ENCODE data around the gene XCR1. TPM values are rescaled to one million over a fixed set of nuclear protein-coding genes. Genes with fewer than 3 reads are reported as not detected.

The XCR1 gene
- total and polyA plus RNA-seq, 2 experiments from 2014 or later, result not detected

- DNase-seq (ENCODE audit: low spot score) (no peak), ATAC-seq (no peak)
- H3K27me3 ChIP-seq (ENCODE audit: insufficient read depth), result no peaks in the 10 kb centered on the region
- no peaks in the 10 kb centered on the region for H3K9me2 ChIP-seq (ENCODE audit: insufficient read depth)
- H3K4me2 ChIP-seq, result no peak overlapping the region
- H3K9me3 Mint-ChIP-seq, result peaks cover 50% of the 10 kb centered on the region
- H3K27ac Mint-ChIP-seq, result no peak overlapping the region
- 0 out of 2 replicates have a peak, but pooled peaks cover 8% of the 10 kb centered on the region for H3K36me3 ChIP-seq (ENCODE audit: insufficient read depth)
- no peaks in the 10 kb centered on the region for H3K79me2 ChIP-seq (replicated peaks; ENCODE audit: insufficient read depth)
- TF ChIP-seq, protein P1, sequence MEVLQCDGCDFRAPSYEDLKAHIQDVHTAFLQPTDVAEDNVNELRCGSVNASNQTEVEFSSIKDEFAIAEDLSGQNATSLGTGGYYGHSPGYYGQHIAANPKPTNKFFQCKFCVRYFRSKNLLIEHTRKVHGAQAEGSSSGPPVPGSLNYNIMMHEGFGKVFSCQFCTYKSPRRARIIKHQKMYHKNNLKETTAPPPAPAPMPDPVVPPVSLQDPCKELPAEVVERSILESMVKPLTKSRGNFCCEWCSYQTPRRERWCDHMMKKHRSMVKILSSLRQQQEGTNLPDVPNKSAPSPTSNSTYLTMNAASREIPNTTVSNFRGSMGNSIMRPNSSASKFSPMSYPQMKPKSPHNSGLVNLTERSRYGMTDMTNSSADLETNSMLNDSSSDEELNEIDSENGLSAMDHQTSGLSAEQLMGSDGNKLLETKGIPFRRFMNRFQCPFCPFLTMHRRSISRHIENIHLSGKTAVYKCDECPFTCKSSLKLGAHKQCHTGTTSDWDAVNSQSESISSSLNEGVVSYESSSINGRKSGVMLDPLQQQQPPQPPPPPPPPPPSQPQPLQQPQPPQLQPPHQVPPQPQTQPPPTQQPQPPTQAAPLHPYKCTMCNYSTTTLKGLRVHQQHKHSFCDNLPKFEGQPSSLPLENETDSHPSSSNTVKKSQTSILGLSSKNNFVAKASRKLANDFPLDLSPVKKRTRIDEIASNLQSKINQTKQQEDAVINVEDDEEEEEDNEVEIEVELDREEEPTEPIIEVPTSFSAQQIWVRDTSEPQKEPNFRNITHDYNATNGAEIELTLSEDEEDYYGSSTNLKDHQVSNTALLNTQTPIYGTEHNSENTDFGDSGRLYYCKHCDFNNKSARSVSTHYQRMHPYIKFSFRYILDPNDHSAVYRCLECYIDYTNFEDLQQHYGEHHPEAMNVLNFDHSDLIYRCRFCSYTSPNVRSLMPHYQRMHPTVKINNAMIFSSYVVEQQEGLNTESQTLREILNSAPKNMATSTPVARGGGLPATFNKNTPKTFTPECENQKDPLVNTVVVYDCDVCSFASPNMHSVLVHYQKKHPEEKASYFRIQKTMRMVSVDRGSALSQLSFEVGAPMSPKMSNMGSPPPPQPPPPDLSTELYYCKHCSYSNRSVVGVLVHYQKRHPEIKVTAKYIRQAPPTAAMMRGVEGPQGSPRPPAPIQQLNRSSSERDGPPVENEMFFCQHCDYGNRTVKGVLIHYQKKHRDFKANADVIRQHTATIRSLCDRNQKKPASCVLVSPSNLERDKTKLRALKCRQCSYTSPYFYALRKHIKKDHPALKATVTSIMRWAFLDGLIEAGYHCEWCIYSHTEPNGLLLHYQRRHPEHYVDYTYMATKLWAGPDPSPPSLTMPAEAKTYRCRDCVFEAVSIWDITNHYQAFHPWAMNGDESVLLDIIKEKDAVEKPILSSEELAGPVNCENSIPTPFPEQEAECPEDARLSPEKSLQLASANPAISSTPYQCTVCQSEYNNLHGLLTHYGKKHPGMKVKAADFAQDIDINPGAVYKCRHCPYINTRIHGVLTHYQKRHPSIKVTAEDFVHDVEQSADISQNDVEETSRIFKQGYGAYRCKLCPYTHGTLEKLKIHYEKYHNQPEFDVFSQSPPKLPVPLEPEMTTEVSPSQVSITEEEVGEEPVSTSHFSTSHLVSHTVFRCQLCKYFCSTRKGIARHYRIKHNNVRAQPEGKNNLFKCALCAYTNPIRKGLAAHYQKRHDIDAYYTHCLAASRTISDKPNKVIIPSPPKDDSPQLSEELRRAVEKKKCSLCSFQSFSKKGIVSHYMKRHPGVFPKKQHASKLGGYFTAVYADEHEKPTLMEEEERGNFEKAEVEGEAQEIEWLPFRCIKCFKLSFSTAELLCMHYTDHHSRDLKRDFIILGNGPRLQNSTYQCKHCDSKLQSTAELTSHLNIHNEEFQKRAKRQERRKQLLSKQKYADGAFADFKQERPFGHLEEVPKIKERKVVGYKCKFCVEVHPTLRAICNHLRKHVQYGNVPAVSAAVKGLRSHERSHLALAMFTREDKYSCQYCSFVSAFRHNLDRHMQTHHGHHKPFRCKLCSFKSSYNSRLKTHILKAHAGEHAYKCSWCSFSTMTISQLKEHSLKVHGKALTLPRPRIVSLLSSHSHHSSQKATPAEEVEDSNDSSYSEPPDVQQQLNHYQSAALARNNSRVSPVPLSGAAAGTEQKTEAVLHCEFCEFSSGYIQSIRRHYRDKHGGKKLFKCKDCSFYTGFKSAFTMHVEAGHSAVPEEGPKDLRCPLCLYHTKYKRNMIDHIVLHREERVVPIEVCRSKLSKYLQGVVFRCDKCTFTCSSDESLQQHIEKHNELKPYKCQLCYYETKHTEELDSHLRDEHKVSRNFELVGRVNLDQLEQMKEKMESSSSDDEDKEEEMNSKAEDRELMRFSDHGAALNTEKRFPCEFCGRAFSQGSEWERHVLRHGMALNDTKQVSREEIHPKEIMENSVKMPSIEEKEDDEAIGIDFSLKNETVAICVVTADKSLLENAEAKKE (CRISPR knock-in tag; IDR thresholded peaks at IDR 0.05), result no peak
- TF ChIP-seq CREB1 (CRISPR knock-in tag; IDR thresholded peaks at IDR 0.05; ENCODE audit: low read depth), result no peak
- TF ChIP-seq EZH2phosphoT487 (IDR thresholded peaks at IDR 0.05; ENCODE audit: unreplicated experiment), result no peak
- TF ChIP-seq STAT1 (IDR thresholded peaks at IDR 0.05; ENCODE audit: unreplicated experiment), result no peak
- no peak for TF ChIP-seq EZH2 (IDR thresholded peaks at IDR 0.05; ENCODE audit: low read depth, unreplicated experiment)
- TF ChIP-seq NANOG (IDR thresholded peaks at IDR 0.05; ENCODE audit: borderline replicate concordance), result no peak
- TF ChIP-seq CTCF (conservative IDR thresholded peaks at IDR 0.05; ENCODE audit: low read depth in 2 of 2), result no peak
- TF ChIP-seq, protein P2, sequence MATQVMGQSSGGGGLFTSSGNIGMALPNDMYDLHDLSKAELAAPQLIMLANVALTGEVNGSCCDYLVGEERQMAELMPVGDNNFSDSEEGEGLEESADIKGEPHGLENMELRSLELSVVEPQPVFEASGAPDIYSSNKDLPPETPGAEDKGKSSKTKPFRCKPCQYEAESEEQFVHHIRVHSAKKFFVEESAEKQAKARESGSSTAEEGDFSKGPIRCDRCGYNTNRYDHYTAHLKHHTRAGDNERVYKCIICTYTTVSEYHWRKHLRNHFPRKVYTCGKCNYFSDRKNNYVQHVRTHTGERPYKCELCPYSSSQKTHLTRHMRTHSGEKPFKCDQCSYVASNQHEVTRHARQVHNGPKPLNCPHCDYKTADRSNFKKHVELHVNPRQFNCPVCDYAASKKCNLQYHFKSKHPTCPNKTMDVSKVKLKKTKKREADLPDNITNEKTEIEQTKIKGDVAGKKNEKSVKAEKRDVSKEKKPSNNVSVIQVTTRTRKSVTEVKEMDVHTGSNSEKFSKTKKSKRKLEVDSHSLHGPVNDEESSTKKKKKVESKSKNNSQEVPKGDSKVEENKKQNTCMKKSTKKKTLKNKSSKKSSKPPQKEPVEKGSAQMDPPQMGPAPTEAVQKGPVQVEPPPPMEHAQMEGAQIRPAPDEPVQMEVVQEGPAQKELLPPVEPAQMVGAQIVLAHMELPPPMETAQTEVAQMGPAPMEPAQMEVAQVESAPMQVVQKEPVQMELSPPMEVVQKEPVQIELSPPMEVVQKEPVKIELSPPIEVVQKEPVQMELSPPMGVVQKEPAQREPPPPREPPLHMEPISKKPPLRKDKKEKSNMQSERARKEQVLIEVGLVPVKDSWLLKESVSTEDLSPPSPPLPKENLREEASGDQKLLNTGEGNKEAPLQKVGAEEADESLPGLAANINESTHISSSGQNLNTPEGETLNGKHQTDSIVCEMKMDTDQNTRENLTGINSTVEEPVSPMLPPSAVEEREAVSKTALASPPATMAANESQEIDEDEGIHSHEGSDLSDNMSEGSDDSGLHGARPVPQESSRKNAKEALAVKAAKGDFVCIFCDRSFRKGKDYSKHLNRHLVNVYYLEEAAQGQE (IDR thresholded peaks at IDR 0.05; ENCODE audit: unreplicated experiment), result no peak
- no peak for TF ChIP-seq ZNF331 (CRISPR knock-in tag; IDR thresholded peaks at IDR 0.05; ENCODE audit: low read depth)
- no peak for TF ChIP-seq POLR2AphosphoS5 (IDR thresholded peaks at IDR 0.05; ENCODE audit: low read depth)
- TF ChIP-seq JUNB (IDR thresholded peaks at IDR 0.05; ENCODE audit: unreplicated experiment), result no peak
- TF ChIP-seq, protein P3, sequence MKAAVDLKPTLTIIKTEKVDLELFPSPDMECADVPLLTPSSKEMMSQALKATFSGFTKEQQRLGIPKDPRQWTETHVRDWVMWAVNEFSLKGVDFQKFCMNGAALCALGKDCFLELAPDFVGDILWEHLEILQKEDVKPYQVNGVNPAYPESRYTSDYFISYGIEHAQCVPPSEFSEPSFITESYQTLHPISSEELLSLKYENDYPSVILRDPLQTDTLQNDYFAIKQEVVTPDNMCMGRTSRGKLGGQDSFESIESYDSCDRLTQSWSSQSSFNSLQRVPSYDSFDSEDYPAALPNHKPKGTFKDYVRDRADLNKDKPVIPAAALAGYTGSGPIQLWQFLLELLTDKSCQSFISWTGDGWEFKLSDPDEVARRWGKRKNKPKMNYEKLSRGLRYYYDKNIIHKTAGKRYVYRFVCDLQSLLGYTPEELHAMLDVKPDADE (IDR thresholded peaks at IDR 0.05), result no peak
- no peak for TF ChIP-seq ZNF114 (CRISPR knock-in tag; IDR thresholded peaks at IDR 0.05)
- H4K20me1 ChIP-seq (replicated peaks; ENCODE audit: insufficient read depth), result no peaks in the 10 kb centered on the region
- no peak overlapping the region for H3K4me3 Mint-ChIP-seq
- H3K4me3 ChIP-seq, result no peak overlapping the region
- no peaks in the 10 kb centered on the region for H3K4me1 Mint-ChIP-seq
- peaks cover 9% of the 10 kb centered on the region for H3K36me3 Mint-ChIP-seq (ENCODE audit: low read depth)
- no peaks in the 10 kb centered on the region for H3K4me1 ChIP-seq (ENCODE audit: insufficient read depth)
- no peak overlapping the region for H2AFZ ChIP-seq
- H3K27ac ChIP-seq (ENCODE audit: low read depth), result no peak overlapping the region
- no peaks in the 10 kb centered on the region for H3K27me3 Mint-ChIP-seq (ENCODE audit: insufficient read depth, low read depth, poor library complexity)
- no peaks in the 10 kb centered on the region for H3F3A ChIP-seq (replicated peaks; ENCODE audit: low read depth)
Observed at GRCh38 chr3:46031269-46031668, 4.0 kb upstream of the XCR1 start.
